Endothelial cell (in vitro differentiated cells): ENCODE results near the gene FGF14. TPM values are rescaled to one million over a fixed set of nuclear protein-coding genes. Genes with fewer than 3 reads are reported as not detected.

Source experiments
- DNase-seq: peaks from one replicate; pipeline ENCODE4 v3.0.0; 2021; ENCODE audit warnings: low spot score
- H3K27ac Mint-ChIP-seq: one replicate; pipeline ENCODE4 v1.8.0; 2021; ENCODE audit warnings: mixed read lengths, inconsistent platforms; ENCODE audit not compliant: unreplicated experiment
- H3K27me3 Mint-ChIP-seq: one replicate; pipeline ENCODE4 v1.8.0; 2021; ENCODE audit warnings: mild to moderate bottlenecking, moderate library complexity, mixed read lengths, inconsistent platforms; ENCODE audit not compliant: unreplicated experiment
- H3K36me3 Mint-ChIP-seq: one replicate; pipeline ENCODE4 v1.8.0; 2021; ENCODE audit warnings: mild to moderate bottlenecking, low read depth, mixed read lengths, inconsistent platforms; ENCODE audit not compliant: unreplicated experiment
- H3K4me1 Mint-ChIP-seq: one replicate; pipeline ENCODE4 v1.8.0; 2021; ENCODE audit warnings: mild to moderate bottlenecking, mixed read lengths, inconsistent platforms; ENCODE audit not compliant: unreplicated experiment
- H3K4me3 Mint-ChIP-seq: one replicate; pipeline ENCODE4 v1.8.0; 2021; ENCODE audit warnings: mild to moderate bottlenecking, mixed read lengths, inconsistent platforms; ENCODE audit not compliant: unreplicated experiment
- H3K9me3 Mint-ChIP-seq: one replicate; pipeline ENCODE4 v1.8.0; 2021; ENCODE audit warnings: mixed read lengths, inconsistent platforms; ENCODE audit not compliant: unreplicated experiment
- CTCF ChIP-seq: fragments of 200-600 bp; sonication (generic); IDR thresholded peaks from one replicate; pipeline ENCODE4 v1.5.0; 2021; ENCODE audit warnings: antibody characterized with exemption; ENCODE audit not compliant: unreplicated experiment
- total RNA-seq: library from RNA; stranded (reverse); fragmentation: NEBNext Ultra II Directional; extraction: Animal tissue kit (Norgen Biotek cat#: 25700); gene quantifications from one replicate; pipeline ENCODE4 v1.2.1, GENCODE V29; 2021; ENCODE audit not compliant: unreplicated experiment

FGF14 gene
- total RNA-seq, 1 donor from 2014 or later = 0.13 TPM

DNA sequence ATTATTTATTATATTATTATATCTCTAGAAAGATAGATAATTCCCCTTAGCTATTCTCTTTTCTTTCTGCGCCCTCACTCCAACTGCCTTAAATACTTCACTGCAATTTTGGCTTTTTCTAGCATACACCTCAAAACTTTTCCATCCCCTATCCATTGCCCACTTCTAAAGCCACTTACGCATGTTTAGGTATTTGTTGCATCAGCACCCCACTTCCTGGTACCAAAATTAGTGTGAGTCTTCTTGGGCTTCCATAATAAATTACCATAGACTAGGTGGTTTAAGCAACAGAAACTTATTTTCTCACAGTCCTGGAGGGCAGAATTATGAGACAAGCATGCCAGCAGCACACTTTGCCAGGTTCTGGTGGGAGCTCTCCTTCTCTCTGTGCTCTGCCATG, 209.0 kb downstream of the FGF14 start:
- TF ChIP-seq CTCF = no peak
- no peaks in the 10 kb centered on the region for H3K9me3 Mint-ChIP-seq
- DNase-seq = no peak
- H3K27me3 Mint-ChIP-seq = peaks cover 2% of the 10 kb centered on the region
- H3K27ac Mint-ChIP-seq = no peak overlapping the region
- H3K4me3 Mint-ChIP-seq = no peak overlapping the region
- no peaks in the 10 kb centered on the region for H3K36me3 Mint-ChIP-seq
- H3K4me1 Mint-ChIP-seq = peaks cover 12% of the 10 kb centered on the region

DNA sequence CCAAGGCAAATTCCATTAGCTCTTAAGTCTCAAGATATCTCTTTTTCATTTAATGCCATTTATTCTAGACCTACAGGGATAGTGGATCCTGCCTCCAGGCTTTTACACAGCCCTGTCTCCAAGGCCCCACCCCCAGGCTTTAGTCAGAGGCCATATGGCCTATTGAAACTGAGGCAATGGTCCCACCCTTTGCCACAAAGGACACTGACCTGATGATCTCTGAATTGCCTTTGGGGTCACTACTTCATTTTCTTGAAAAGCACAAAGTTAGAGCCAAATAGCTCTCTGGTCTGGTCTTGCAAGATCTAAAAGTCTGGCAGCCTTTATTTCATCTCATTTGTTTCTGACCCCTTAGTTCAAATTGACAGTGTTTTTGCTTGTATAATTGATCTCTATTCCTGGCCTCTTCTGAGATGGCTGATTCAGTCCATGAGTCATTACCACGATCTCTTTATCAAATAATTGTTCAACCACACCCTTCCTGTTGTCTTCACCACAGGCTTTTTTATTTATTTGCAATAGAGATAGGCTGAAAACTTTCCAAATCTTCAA, 209.8 kb downstream of the FGF14 start:
- Mint-ChIP-seq H3K4me1 (peaks cover 12% of the 10 kb centered on the region), H3K27ac (no peak overlapping the region), H3K9me3 (no peaks in the 10 kb centered on the region), H3K27me3 (peaks cover 1% of the 10 kb centered on the region), H3K36me3 (no peaks in the 10 kb centered on the region), H3K4me3 (no peak overlapping the region)
- TF ChIP-seq CTCF = no peak
- DNase-seq = no peak

DNA sequence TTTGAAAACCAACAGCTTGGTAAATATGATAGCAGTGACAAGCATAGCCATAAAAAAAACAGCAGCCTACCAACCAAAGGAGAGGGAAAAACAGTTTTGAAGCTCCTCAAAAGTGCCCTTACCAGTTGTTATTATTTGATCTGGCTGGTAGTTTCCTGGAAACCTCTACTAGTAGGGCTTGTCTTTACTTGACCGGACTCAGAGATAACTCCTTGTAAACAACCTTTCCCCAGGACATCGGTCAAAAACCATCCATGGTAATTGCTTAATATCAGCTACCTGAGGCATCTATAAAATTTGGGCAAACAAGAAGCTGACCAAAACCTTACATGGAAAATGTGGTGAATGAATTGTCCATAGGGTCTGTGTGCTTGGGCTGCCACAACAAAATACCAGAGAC, 210.9 kb downstream of the FGF14 start:
- H3K4me3 Mint-ChIP-seq = no peak overlapping the region
- H3K27me3 Mint-ChIP-seq = peaks cover 1% of the 10 kb centered on the region
- H3K9me3 Mint-ChIP-seq = no peaks in the 10 kb centered on the region
- no peak overlapping the region for H3K27ac Mint-ChIP-seq
- peaks cover 10% of the 10 kb centered on the region for H3K4me1 Mint-ChIP-seq
- TF ChIP-seq CTCF = no peak
- H3K36me3 Mint-ChIP-seq = no peaks in the 10 kb centered on the region
- DNase-seq = no peak

- Mint-ChIP-seq H3K4me1 (no peaks in the 10 kb centered on the region), H3K9me3 (no peaks in the 10 kb centered on the region), H3K27me3 (peaks cover 1% of the 10 kb centered on the region), H3K4me3 (no peak overlapping the region), H3K36me3 (no peaks in the 10 kb centered on the region), H3K27ac (no peak overlapping the region)
- DNase-seq = no peak
- no peak for TF ChIP-seq CTCF
These were observed 214.5 kb downstream of the FGF14 start for GRCh38 chr13:102187313-102187712.

GRCh38 chr13:102185375-102185984, 216.4 kb downstream of the FGF14 start:
- H3K9me3 Mint-ChIP-seq = no peaks in the 10 kb centered on the region
- no peaks in the 10 kb centered on the region for H3K27me3 Mint-ChIP-seq
- no peaks in the 10 kb centered on the region for H3K4me1 Mint-ChIP-seq
- no peak for TF ChIP-seq CTCF
- H3K36me3 Mint-ChIP-seq = no peaks in the 10 kb centered on the region
- H3K27ac Mint-ChIP-seq = no peak overlapping the region
- H3K4me3 Mint-ChIP-seq = no peak overlapping the region
- no peak for DNase-seq
